Right lobe of liver (tissue), 6 donors: ENCODE data around the gene RNU11. TPM values are rescaled to one million over a fixed set of nuclear protein-coding genes. Genes with fewer than 3 reads are reported as not detected.
A peak's percentile ranks its signal among the peaks of the same experiment; 100 is the strongest.

Source experiments
- ATAC-seq, 4 donors: fragments of 200-7000 bp; cut with Tn5 transposase; one replicate each; pipeline ENCODE4 v1.9.1; 2020; ENCODE audit warnings: mild to moderate bottlenecking in 4 of 4, moderate library complexity in 4 of 4
- DNase-seq, 3 donors: peaks; one replicate each; pipeline ENCODE4 v3.0.0-alpha.2; 2020
- H3K27ac ChIP-seq, 3 donors: fragments of 200-600 bp; one replicate each; pipeline ENCODE4 v1.8.0; 2022
- H3K27me3 ChIP-seq, 2 donors: fragments of 200-600 bp; one replicate each; pipeline ENCODE4 v1.8.0; 2022
- H3K36me3 ChIP-seq, 4 donors: fragments of 200-600 bp; sonication (generic) in 1 of 4; one replicate each; pipeline versions ENCODE4 v1.5.1 to v1.8.0; 2017 to 2022; ENCODE audit warnings: control low read depth in 1 of 4
- H3K4me1 ChIP-seq, 4 donors: fragments of 200-600 bp; sonication (generic) in 1 of 4; one replicate each; pipeline versions ENCODE4 v1.5.1 to v1.8.0; 2017 to 2022; ENCODE audit warnings: control low read depth in 1 of 4
- H3K4me3 ChIP-seq, 3 donors: fragments of 200-600 bp; one replicate each; pipeline ENCODE4 v1.8.0; 2022
- H3K9me3 ChIP-seq, 4 donors: fragments of 200-600 bp; sonication (generic) in 1 of 4; one replicate each; pipeline versions ENCODE4 v1.5.1 to v1.8.0; 2017 to 2022; ENCODE audit warnings: control low read depth in 1 of 4
- POLR2A ChIP-seq: fragments of 450-650 bp; IDR thresholded peaks from one replicate; pipeline ENCODE4 v1.6.1; 2017; ENCODE audit warnings: antibody characterized with exemption, mild to moderate bottlenecking
- WGBS: methylation state at CpG from one replicate; pipeline ENCODE4 v1.1.6; 2018; ENCODE audit warnings: low coverage, low lambda C conversion rate; ENCODE audit not compliant: insufficient coverage; ENCODE audit errors: missing lambda C conversion rate; 5-methylcytosine and 5-hydroxymethylcytosine counted together
- intact Hi-C, 2 donors: fragments of 100-400 bp; cut with DNase I; formaldehyde crosslinking; loops; one replicate each; pipeline versions ENCODE4 v1.11.2 to v1.14.1; 2022
- long read RNA-seq: library from polyadenylated mRNA; unstranded; transcript quantifications from one replicate; pipeline ENCODE4 v2.0.0, GENCODE V29; 2019
- total RNA-seq, 6 experiments: library from RNA; depleted of rRNA in 2 of 6; stranded (reverse); fragments of >200 nt in 2 of 6; fragmentation: NEBNext Ultra II Directional in 3 of 6; extraction: Animal tissue kit (Norgen Biotek cat#: 25700) in 3 of 6; gene quantifications; one replicate each; pipeline versions ENCODE4 v1.1.0 to v1.2.4, GENCODE V29; 2016 to 2023
- TF ChIP-seq, protein P1 (sequence below), 4 donors: fragments of 200-600 bp in 3 of 4; fragments of 450-650 bp in 1 of 4; IDR thresholded peaks; one replicate each; pipeline versions ENCODE4 v1.5.1 to v1.8.0; 2016 to 2022; ENCODE audit warnings: antibody characterized with exemption in 4 of 4, mild to moderate bottlenecking in 2 of 4
- donor health status: DM: no; HTN: yes; CAD: no.
- donor health status: DM: no; HTN: no; CAD: no.
- donor health status: DM: no; HTN: no; CAD: no.
- donor health status: DM: no; HTN: yes; CAD: no.
- donor health status: DM: no; HTN: yes; CAD: no.

The RNU11 gene
- total RNA-seq: not detected
- long read RNA-seq: 0 reads

DNA sequence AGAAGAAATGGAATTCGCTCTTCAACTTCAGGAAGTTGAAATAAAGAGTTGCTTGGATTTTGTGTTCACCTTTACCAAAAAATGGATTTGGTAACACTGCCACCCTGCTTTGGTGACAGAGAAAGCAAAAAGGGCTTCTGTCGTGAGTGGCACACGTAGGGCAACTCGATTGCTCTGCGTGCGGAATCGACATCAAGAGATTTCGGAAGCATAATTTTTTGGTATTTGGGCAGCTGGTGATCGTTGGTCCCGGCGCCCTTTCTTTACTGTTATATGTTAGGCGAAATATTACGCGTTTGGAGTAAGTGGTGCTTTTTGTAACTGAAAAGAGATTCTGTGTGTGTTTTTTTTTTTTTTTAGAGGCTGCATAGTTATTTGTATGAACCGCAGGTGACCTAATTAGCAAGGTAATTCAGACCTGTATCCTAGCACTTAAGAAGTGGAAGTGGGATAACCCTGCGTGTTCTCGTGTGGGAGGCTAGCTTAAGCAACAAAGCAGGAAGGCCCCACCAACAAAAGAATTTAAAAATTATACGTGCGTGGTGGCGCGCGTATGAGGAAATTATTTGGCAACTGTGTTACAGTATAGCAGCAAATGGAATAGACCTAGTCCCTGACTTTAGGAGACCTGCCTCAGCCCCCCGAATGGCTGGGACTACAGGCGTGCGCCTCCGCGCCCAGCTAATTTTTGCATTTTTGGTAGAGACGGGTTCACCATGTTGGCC is at the start of gene RNU11:
TSS of gene RNU11 (plus strand) at position 127 of the 725 bp plus-strand sequence.
- H3K4me3 ChIP-seq: peak within 1 kb of the TSS; percentile 32 to 60 (median 47)
- peak; percentile 77 to 87 (median 86) for ATAC-seq
- DNase-seq: peak; percentile 73 to 88 (median 86)
- peak within 1 kb of the TSS; percentile 88 to 93 (median 90) for H3K27ac ChIP-seq
- no peaks in the 10 kb centered on the region for H3K27me3 ChIP-seq
- intact Hi-C loops: no loop called here
- peaks cover 0 to 39% (median 3%) of the 10 kb centered on the region in 4 donors for H3K4me1 ChIP-seq
- 0% methylated on average over 22 of the region's 28 CpGs for WGBS
- no peaks in the 10 kb centered on the region for H3K9me3 ChIP-seq
- H3K36me3 ChIP-seq: no peaks in the 10 kb centered on the region
- TF ChIP-seq, protein P1, sequence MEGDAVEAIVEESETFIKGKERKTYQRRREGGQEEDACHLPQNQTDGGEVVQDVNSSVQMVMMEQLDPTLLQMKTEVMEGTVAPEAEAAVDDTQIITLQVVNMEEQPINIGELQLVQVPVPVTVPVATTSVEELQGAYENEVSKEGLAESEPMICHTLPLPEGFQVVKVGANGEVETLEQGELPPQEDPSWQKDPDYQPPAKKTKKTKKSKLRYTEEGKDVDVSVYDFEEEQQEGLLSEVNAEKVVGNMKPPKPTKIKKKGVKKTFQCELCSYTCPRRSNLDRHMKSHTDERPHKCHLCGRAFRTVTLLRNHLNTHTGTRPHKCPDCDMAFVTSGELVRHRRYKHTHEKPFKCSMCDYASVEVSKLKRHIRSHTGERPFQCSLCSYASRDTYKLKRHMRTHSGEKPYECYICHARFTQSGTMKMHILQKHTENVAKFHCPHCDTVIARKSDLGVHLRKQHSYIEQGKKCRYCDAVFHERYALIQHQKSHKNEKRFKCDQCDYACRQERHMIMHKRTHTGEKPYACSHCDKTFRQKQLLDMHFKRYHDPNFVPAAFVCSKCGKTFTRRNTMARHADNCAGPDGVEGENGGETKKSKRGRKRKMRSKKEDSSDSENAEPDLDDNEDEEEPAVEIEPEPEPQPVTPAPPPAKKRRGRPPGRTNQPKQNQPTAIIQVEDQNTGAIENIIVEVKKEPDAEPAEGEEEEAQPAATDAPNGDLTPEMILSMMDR (IDR thresholded peaks at IDR 0.05): no peak
- TF ChIP-seq POLR2A: peak; percentile 100

DNA sequence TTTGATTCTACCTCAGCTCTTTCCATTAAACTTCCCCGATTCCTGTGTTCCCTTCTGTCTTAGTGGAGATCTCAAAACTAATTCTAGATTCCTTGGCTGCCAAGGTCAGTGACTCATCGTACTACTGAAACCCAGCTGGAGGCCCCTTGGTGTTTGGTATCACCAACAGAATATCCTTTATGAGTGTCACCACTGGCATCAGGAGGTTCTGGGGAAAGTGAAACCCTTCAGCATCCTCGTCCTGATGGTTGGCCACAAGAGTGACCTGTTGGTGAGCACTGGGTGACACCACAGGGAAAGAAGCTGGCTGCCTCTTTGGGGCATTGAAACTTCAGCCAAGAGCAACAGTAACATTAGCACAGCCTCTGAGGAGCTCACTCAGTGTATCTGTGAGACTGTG is 46.7 kb upstream of the RNU11 start:
- no peak overlapping the region for H3K4me3 ChIP-seq
- H3K9me3 ChIP-seq: no peaks in the 10 kb centered on the region
- WGBS: 62% methylated on average over 3 of the region's 3 CpGs
- no peak for ATAC-seq
- H3K4me1 ChIP-seq: no peaks in the 10 kb centered on the region
- no peak for TF ChIP-seq POLR2A
- TF ChIP-seq, protein P1 (IDR thresholded peaks at IDR 0.05): no peak
- no peaks in the 10 kb centered on the region for H3K27me3 ChIP-seq
- no peak overlapping the region for H3K27ac ChIP-seq
- intact Hi-C loops: loop anchor here in 1 of 2 donors (5.0 kb wide), 1 partner anchor 79 kb away; no protein-coding TSS in a partner anchor
- H3K36me3 ChIP-seq: peaks cover 0 to 31% (median 8%) of the 10 kb centered on the region in 4 donors
- no peak for DNase-seq

DNA sequence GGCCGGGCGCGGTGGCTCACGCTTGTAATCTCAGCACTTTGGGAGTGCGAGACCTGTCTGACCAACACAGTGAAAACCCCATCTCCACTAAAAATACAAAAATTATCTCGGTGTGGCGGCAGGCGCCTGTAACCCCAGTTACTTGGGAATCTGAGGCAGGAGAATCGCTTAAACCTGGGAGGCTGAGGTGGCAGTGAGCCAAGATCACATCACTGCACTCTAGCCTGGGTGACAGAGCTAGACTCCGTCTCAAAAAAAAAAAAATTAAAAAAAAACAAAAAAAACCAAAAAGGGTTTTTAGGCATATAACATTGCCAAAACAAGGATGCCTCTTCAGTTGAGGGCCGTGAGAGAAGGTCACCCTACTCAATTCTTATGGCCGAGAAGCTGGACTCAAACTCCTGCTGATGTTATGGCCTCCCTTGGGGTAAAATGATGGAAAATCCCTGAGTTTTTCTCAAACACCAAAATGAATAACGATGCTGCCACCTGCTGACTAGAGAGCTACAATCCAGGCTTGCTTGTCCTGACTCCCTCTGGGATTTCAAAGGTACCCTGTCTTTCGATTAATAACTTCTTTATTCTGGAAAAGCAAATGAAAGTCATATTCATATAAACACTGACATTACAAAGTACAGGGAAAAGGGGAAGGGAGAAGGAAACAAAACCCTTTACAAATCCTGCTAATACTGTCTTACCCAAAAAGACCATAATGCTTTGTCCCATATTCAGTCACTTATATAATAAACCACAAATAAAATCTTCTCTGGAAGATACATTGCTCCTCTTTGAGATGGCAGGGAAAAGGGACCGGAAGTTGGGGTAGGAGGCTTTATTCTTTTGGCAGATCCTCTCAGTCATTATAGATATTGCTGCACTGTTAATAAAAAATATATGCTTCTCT is 45.6 kb upstream of the RNU11 start:
- WGBS: 65% methylated on average over 15 of the region's 15 CpGs
- Histone ChIP-seq H3K9me3 (no peaks in the 10 kb centered on the region), H3K27ac (no peak overlapping the region), H3K4me1 (no peaks in the 10 kb centered on the region), H3K36me3 (peaks cover 0 to 40% (median 9%) of the 10 kb centered on the region in 4 donors), H3K4me3 (no peak overlapping the region), H3K27me3 (no peaks in the 10 kb centered on the region)
- TF ChIP-seq, protein P1 (IDR thresholded peaks at IDR 0.05): peak; percentile 61 to 70 (median 66)
- TF ChIP-seq POLR2A: no peak
- peak; percentile 79 to 92 (median 83) for ATAC-seq
- peak in 1 of 3 donors; percentile 62 for DNase-seq
- intact Hi-C loops: loop anchor here in 1 of 2 donors (5.0 kb wide), 1 partner anchor 80 kb away; no protein-coding TSS in a partner anchor

DNA sequence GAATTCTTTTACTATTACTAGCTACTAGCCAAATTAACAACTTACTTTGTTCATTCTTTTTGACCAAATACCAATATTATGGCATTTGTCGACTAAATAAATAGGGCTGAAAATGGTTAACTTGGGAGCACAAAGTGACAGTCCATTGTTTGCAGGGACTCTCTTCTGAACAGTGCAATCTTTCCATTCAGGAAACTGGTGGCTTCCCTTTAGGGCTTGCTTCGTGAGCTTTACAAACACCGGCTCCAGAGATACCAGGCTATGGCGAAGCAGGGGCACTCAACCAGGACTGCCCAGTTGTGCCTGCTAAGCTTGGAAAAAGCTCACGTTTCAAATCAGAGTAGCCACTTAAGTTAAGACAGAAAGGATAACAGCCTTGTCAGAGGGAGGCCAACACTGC is 44.0 kb upstream of the RNU11 start:
- Histone ChIP-seq H3K4me3 (no peak overlapping the region), H3K27ac (no peak overlapping the region), H3K27me3 (no peaks in the 10 kb centered on the region), H3K36me3 (peaks cover 0 to 44% (median 9%) of the 10 kb centered on the region in 4 donors), H3K9me3 (no peaks in the 10 kb centered on the region), H3K4me1 (no peaks in the 10 kb centered on the region)
- DNase-seq: no peak
- 75% methylated on average over 1 of the region's 5 CpGs for WGBS
- intact Hi-C loops: loop anchor here in 1 of 2 donors (5.0 kb wide), 1 partner anchor 82 kb away; no protein-coding TSS in a partner anchor
- ATAC-seq: no peak
- TF ChIP-seq POLR2A: no peak
- TF ChIP-seq, protein P1 (IDR thresholded peaks at IDR 0.05): no peak
